ENCODE measurements around the gene SLC4A2. TPM values are rescaled to one million over a fixed set of nuclear protein-coding genes. Genes with fewer than 3 reads are reported as not detected.
A peak's percentile ranks its signal among the peaks of the same experiment; 100 is the strongest.

The SLC4A2 gene
- total RNA-seq, 2 donors from 2014 or later: 114 to 135 TPM

DNA sequence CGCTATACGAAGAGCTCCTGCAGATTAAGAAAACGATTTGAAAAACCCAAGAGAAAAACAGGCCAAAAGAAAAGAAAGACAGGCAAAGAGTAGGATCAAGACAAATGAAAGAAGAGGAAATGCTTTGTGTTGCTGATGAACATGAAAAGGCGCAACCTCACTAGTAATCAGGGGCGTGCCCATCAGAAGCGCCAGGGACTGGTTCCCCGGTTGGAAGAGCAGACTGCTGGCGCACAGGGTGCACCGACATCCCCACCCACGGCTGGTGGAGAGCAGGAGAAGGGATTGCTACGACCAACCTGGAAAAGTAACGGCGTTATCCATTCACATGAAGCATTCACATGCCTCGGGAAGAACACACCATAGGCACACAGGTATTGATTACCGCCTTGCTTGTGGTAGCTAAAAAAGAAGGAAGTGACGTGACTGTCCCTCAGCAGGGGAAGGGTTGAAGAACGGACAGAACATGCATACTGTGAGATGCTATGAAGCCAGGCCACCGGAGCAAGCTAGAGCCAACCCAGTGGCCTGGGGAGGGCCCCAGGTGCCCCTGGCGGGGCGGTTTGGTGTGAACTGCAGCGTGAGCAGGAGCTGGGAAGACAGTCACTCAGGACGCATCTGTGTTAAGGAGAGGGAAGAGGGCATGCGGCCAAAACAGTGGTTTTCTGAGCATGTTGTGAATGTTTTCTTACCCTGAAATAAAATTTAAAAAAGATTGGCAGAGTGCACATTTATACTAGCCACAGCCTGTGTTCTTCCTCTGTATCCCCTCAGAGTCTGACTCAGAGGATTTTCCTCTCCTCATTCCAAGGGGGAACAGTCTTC, 45.2 kb downstream of the SLC4A2 start:
- Mint-ChIP-seq H3K27ac (no peak overlapping the region), H3K36me3 (ENCODE audit: low read depth) (no peaks in the 10 kb centered on the region), H3K4me1 (no peaks in the 10 kb centered on the region), H3K9me3 (no peaks in the 10 kb centered on the region), H3K27me3 (no peaks in the 10 kb centered on the region), H3K4me3 (no peak overlapping the region)
- no peak for ATAC-seq (replicated peaks)

DNA sequence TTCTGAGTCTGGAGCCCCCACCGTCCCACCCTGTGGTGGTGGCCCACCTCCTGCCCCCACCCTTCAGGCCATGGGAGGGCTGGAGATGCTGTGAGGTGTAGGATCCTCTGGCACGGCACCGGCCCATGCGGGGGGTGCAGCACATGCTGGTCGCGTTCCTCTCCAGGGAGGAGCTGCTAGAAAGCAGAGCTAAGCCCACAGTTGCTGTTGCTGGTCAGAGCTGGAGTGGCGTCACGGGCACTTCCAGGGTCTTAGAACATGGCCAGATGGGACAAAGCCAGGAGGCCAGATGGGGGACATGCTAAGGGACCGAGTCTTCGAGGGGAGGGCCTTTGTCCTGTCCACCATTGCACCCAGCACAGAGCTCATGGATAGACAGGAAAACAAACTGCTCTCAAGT, 48.5 kb downstream of the SLC4A2 start:
- H3K36me3 Mint-ChIP-seq (ENCODE audit: low read depth): no peaks in the 10 kb centered on the region
- H3K4me1 Mint-ChIP-seq: no peaks in the 10 kb centered on the region
- H3K27ac Mint-ChIP-seq: no peak overlapping the region
- no peaks in the 10 kb centered on the region for H3K9me3 Mint-ChIP-seq
- no peaks in the 10 kb centered on the region for H3K27me3 Mint-ChIP-seq
- ATAC-seq (replicated peaks): no peak
- no peak overlapping the region for H3K4me3 Mint-ChIP-seq

DNA sequence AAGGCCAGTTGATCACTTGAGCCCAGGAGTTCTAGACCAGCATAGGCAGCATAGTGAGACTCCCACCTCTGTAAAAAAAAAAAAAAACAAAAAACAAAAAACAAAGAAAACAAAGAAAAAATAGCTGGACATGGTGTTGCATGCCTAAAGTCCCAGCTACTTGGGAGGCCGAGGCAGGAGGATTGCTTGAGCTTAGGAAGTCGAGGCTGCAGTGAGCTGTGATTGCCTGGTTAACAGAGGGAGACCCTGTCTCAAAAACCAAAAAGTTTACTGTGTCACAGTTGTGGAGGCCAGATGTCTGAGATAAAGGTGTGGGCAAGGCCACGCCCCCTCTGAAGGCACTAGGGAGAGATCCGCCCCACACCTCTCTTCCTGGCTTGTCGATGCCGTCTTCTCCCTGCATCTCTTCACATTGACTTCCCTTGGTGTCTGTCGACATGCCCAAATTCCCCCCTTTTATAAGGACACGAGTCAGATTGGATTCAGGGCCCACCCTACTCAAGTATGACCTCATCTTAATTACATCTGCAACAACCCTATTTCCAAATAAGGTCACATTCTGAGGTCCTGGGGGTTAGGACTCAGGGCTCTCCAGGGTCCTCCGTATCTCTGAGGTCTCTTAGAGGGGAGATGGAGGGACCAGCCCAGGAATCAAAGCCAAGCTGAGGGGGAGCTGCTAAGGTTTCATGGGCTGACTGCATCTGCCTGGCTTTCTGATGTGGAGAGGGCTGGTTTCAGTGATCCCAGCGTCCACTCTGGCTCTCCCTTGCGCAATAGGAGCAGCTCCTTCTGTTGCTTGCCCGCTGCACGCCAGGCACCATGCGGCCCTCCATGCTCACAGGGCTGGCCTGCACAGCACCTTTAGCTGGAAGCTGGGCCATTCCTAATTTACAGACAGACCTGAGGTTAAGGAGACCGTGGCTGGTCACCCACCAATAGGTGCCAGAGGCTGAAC, 50.0 kb downstream of the SLC4A2 start:
- H3K27ac Mint-ChIP-seq: no peak overlapping the region
- H3K27me3 Mint-ChIP-seq: no peaks in the 10 kb centered on the region
- H3K36me3 Mint-ChIP-seq (ENCODE audit: low read depth): no peaks in the 10 kb centered on the region
- H3K9me3 Mint-ChIP-seq: no peaks in the 10 kb centered on the region
- no peak overlapping the region for H3K4me3 Mint-ChIP-seq
- no peaks in the 10 kb centered on the region for H3K4me1 Mint-ChIP-seq
- ATAC-seq (replicated peaks): no peak

DNA sequence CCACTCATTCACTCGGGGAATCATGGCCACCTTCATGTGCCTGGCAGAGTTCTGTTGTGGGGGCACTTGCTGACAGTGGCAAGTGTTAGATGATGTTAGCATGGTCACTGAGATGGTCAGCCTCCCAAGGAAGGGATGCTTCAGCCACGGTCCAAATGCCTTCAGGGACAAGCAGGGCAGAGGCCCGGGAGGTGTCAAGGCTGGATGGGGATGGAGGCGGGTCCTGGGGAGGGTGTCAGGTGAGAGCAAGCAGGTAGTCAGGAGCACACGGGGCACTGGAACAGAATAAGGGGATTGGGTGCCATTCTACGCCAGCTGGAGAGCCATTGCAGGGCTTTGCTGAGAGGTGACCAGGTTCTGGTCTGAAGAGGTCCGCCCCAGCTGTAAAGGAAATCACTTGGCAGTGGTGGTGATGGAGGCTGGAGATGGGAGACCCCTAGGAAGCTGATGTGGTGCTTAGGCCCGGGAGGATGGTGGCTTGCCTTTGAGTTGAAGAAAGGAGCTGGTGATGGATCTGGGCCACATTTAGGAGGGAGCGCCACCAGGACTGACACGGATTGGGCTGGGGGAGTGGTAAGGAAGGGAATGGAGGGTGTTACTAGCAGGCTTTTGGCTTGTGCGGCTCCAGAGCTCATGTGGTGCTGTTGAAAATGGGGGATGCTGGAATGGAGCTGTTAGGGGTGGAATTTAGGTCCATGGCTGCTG, 51.0 kb downstream of the SLC4A2 start:
- Mint-ChIP-seq H3K4me1 (no peaks in the 10 kb centered on the region), H3K27ac (peak overlapping the region; percentile 49), H3K36me3 (ENCODE audit: low read depth) (no peaks in the 10 kb centered on the region), H3K9me3 (no peaks in the 10 kb centered on the region), H3K27me3 (no peaks in the 10 kb centered on the region), H3K4me3 (no peak overlapping the region)
- ATAC-seq (replicated peaks): no peak

DNA sequence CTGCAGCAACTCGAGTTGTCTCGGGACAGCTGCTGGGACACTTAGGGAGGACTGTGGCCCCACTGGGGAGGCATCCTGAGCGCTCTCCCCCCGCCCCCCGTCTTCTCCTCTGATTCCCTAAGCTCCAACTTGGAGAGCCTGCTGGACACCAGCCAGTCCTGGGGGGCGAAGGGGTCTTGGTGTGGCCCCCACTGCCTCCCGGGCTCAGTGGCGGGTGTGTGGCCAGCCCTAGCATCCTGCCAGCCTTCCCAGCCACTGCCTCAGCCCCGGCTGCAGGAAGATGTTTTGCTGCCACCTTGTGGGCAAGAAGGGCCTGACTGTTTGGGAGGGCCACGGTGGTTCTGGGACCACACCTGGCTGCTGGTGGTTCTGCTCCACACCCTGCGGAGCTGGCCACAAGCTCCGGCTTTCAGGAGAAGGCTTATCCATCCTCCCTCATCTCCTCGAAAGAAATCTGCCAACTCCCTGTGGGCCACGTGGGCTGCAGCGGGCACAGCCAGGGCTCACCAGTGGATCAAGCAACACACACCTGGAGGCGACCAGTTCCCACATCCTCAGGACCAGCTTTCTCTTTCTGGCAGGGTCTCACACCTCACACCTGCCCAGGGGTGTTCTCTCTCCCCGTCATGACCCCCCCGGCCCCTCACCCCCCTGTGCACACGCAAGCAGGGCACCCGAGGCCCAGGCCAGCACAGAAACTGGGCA, 51.7 kb downstream of the SLC4A2 start:
- no peaks in the 10 kb centered on the region for H3K27me3 Mint-ChIP-seq
- H3K36me3 Mint-ChIP-seq (ENCODE audit: low read depth): no peaks in the 10 kb centered on the region
- ATAC-seq (replicated peaks): peak; percentile 85
- no peak overlapping the region for H3K4me3 Mint-ChIP-seq
- H3K9me3 Mint-ChIP-seq: no peaks in the 10 kb centered on the region
- peak overlapping the region; percentile 49 for H3K27ac Mint-ChIP-seq
- H3K4me1 Mint-ChIP-seq: no peaks in the 10 kb centered on the region

DNA sequence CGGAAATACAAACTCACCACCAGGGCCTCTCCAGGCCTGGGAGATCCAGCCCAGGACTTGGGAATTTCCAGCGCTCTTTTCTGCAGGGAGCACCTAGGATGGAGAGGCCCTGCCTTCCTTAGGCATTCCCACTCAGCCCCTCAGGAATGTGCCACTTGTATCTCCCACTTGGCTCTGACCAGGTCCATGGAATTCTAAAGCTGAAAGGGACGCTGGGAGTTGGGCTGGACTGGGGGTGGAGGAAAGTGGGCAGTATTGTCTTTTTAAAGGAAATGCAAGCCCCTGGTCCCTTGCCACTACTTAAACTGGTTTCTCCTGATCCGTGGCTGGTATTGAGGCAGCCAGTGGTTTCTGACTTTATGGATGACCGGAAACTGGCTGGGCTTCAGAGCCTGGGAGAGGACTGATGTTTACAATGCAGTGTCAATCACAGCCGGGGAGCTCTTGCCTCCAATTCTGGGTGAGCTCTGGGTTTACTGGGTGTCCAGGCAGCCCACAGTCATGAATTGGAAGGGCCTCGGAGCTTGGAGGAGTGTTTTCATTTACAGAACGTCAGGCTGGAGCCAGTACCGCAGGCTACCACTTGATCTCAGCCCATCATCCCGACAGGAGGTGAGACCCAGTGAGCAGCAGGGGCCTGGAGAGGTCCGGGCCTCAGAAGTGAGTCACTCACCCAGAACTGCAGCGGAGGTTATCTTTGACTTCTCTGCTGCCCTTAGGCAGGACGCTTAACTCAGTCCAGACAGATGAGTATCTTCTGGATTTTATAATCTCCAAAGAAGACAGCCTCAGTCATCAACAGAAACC, 54.2 kb downstream of the SLC4A2 start:
- Mint-ChIP-seq H3K4me1 (peaks cover 8% of the 10 kb centered on the region), H3K4me3 (peak overlapping the region; percentile 33), H3K36me3 (ENCODE audit: low read depth) (peaks cover 2% of the 10 kb centered on the region), H3K9me3 (no peaks in the 10 kb centered on the region), H3K27ac (no peak overlapping the region), H3K27me3 (no peaks in the 10 kb centered on the region)
- ATAC-seq (replicated peaks): no peak

DNA sequence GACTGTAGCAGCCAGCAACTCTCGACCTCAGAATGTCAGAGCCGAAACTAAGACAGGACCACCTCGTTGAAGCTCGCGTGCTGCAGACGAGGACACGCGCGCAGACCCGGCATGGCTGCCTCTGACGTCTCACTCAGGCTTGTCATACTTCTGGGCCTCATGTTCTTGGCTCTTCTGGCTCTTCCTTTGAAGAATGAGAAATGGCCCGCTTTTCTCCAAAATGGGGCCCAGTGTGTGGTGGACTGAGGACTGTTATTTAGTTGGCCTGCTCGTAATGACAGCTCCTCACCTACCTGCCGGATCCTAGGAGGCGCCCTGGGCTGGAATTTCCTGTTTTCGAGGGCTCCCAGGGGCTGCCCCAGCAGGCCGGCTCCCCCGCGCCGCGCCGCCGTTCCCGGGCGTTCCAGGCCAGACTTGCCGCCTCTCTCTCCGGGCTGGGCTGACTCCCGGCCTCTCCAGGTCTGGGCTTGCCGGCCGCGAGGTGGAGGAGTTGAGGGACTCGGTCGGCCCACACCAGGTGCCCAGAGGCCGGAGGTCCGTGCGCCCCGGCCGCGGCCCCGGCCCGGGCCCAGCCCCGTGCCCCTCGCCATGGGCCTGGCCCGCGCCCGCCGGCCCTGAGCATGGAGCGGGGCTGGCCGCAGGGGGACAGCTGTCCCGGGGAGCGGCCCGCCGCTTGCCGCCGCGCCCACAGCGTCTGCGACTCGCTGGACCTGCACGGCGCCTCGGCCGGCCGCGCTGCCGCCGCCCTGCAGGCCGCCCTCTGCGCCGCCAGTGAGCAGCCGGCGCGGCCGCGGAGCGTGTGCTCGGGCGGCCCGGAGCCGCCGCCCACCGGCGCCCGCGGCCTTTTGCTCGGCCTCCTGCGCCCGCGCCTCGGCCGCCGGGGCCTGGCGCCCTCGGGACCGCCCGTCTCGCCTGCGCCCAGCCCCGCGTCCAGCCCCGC, 55.0 kb downstream of the SLC4A2 start:
- H3K9me3 Mint-ChIP-seq: no peaks in the 10 kb centered on the region
- no peaks in the 10 kb centered on the region for H3K27me3 Mint-ChIP-seq
- H3K36me3 Mint-ChIP-seq (ENCODE audit: low read depth): peaks cover 10% of the 10 kb centered on the region
- H3K27ac Mint-ChIP-seq: no peak overlapping the region
- peak; percentile 19 for ATAC-seq (replicated peaks)
- peak overlapping the region; percentile 33 for H3K4me3 Mint-ChIP-seq
- H3K4me1 Mint-ChIP-seq: peaks cover 8% of the 10 kb centered on the region

DNA sequence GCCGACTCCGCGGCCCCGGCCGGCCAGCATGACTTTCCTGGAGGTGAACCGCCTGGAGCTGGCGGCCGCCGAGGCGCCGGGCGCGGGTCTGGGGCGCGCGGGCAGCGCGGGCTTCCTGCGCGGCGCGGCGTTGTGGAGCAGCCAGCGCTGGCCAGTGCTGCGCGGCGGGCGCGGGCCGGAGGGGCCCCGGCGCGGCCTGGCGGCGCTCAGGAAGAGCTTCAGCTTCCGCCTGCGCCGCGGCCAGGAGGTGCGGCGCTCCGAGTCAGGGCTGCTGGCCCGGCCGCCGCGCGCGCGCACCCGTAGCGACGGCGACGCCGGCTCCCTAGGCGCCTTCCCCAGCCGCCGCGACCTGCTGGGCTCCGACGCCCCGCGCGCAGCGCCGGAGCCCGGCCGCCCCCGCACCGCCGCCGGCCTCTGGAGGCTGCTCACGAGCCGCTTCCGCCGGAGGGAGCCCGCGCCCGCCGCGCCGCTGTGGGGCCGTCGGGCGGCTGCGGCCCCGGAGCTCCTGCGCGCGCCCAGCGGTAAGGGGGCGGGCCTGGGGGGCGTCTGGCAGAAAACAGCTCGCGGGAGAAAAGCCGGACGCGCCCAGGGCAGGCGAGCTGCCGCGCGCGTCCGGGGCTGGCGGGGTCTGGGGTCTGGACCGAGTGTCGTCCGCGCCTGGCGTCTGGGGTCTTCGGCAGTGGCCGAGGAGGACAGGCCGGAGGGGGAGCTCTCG, 55.9 kb downstream of the SLC4A2 start:
- Mint-ChIP-seq H3K27me3 (no peaks in the 10 kb centered on the region), H3K4me3 (peak overlapping the region; percentile 52), H3K27ac (no peak overlapping the region), H3K36me3 (ENCODE audit: low read depth) (peaks cover 19% of the 10 kb centered on the region), H3K4me1 (peaks cover 8% of the 10 kb centered on the region), H3K9me3 (no peaks in the 10 kb centered on the region)
- peak; percentile 58 for ATAC-seq (replicated peaks)

DNA sequence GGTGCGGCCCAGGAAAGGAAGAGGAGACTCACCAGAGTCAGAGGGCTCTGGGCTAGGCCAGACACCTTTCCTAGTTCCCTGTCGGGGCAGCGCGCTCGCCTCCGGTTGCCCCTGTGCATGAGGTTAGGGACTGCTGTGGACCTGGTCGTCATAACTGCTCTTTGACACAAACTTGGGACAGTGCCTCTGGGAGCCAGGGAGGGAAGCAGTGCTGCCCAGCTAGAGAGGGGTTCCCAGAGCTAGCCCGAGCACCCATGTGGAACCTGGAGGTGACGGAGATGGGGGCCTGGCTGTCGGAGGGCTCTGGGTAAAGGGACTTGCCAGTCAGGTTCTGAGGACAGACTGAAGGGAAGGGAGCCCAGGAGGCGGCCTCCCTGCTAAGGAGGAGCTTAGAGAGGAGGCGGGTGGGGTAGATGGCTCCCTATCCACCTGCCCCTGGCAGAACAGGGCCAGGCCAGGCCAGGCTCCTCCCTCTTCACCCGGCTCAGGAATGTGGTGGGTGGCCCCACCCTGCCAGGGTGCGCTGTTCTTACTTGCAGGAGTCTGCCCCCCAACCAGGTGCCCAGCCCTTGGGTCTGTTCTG, 56.5 kb downstream of the SLC4A2 start:
- ATAC-seq (replicated peaks): no peak

DNA sequence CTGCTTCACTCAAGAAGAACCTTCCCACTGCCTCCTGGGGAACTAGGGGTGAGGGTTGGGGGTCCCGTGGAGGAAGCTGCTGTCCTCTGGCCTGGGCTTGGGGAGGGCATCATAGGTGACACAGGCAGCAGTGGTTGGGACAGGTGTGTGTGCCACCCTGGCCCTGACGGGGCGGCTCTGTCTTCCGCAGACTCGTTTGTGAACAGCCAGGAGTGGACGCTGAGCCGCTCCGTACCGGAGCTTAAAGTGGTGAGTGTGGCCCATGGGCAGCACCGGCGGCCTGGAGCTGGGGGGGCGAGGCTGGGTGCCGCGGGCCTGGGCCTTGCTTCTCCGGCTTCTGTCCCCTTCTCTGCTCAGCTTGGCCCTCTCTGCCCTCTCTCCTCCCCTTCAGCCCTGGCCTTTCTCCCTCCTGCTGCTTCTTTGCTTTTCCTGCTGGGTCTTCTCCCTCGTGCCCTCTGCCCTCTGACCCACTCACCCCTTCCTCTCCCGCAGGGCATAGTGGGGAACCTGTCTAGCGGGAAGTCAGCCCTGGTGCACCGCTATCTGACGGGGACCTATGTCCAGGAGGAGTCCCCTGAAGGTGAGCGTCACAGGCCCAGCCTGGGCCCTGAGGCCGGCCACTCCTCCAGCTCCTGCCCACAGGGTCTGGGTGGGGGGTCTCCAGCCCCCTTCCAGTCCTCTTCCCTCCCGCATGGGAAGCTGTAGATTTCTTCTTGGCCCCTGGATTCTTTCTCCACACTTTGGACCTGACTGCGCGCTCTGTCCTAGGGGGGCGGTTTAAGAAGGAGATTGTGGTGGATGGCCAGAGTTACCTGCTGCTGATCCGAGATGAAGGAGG, 57.4 kb downstream of the SLC4A2 start:
- Mint-ChIP-seq H3K4me3 (peak overlapping the region; percentile 50), H3K27ac (no peak overlapping the region), H3K36me3 (ENCODE audit: low read depth) (peaks cover 34% of the 10 kb centered on the region)

More for the DNA sequence above, 56.5 kb downstream of the SLC4A2 start:
- Mint-ChIP-seq H3K4me1 (peaks cover 8% of the 10 kb centered on the region), H3K27ac (no peak overlapping the region), H3K36me3 (ENCODE audit: low read depth) (peaks cover 25% of the 10 kb centered on the region), H3K4me3 (peak overlapping the region; percentile 52), H3K27me3 (no peaks in the 10 kb centered on the region), H3K9me3 (no peaks in the 10 kb centered on the region)

DNA sequence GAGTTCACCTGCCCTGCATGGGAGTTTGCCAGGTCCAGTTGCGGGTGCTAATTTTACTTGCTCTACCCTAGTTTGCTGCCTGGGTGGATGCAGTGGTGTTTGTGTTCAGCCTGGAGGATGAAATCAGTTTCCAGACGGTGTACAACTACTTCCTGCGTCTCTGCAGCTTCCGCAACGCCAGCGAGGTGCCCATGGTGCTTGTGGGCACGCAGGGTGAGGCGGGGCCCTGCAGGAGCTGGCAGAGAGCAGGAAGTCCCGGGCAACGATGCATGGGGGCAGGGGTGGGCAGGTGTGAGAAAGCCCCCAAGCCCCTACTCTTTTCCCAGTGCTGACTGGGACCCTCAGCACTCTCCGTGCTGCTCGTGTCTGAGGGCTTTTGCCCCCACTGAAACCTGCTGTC, 58.2 kb downstream of the SLC4A2 start:
- Mint-ChIP-seq H3K27me3 (no peaks in the 10 kb centered on the region), H3K27ac (no peak overlapping the region), H3K4me3 (peak overlapping the region; percentile 50), H3K36me3 (ENCODE audit: low read depth) (peaks cover 34% of the 10 kb centered on the region), H3K4me1 (peaks cover 8% of the 10 kb centered on the region), H3K9me3 (no peaks in the 10 kb centered on the region)
- peak; percentile 51 for ATAC-seq (replicated peaks)

More for the DNA sequence above, 57.4 kb downstream of the SLC4A2 start:
- peaks cover 8% of the 10 kb centered on the region for H3K4me1 Mint-ChIP-seq
- H3K9me3 Mint-ChIP-seq: no peaks in the 10 kb centered on the region
- no peaks in the 10 kb centered on the region for H3K27me3 Mint-ChIP-seq
- ATAC-seq (replicated peaks): no peak
